Trophoblast cell (in vitro differentiated cells and primary cell): ENCODE data around the gene VPS25.

Experiments
- DNase-seq, 2 donors: peaks; one replicate each; pipeline ENCODE4 v3.0.0-alpha.2; 2016
- H2AFZ ChIP-seq: 2 replicates; pipeline ENCODE4 v1.6.1; 2013; ENCODE audit warnings: low read length, moderate library complexity, mild to moderate bottlenecking; ENCODE audit not compliant: insufficient read depth, poor library complexity
- H2AK5ac ChIP-seq: 2 replicates; pipeline ENCODE4 v1.6.1; 2013; ENCODE audit warnings: mild to moderate bottlenecking, low read length
- H2BK120ac ChIP-seq: 2 replicates; pipeline ENCODE4 v1.6.1; 2013; ENCODE audit warnings: low read length, mild to moderate bottlenecking, moderate library complexity; ENCODE audit not compliant: insufficient read depth, poor library complexity
- H2BK12ac ChIP-seq: 2 replicates; pipeline ENCODE4 v1.6.1; 2013; ENCODE audit warnings: mild to moderate bottlenecking, low read length, moderate library complexity
- H2BK5ac ChIP-seq: 2 replicates; pipeline ENCODE4 v1.6.1; 2013; ENCODE audit warnings: low read length, low read depth, moderate library complexity, mild to moderate bottlenecking; ENCODE audit not compliant: poor library complexity
- H3K14ac ChIP-seq: 2 replicates; pipeline ENCODE4 v1.6.1; 2013; ENCODE audit warnings: mild to moderate bottlenecking, low read length
- H3K18ac ChIP-seq: 2 replicates; pipeline ENCODE4 v1.6.1; 2013; ENCODE audit warnings: mild to moderate bottlenecking, low read length
- H3K23ac ChIP-seq: 2 replicates; pipeline ENCODE4 v1.6.1; 2013; ENCODE audit warnings: low read length
- H3K27ac ChIP-seq: 2 replicates; pipeline ENCODE4 v1.5.1; 2013; ENCODE audit warnings: low read depth, mild to moderate bottlenecking, inconsistent platforms, low read length, moderate library complexity
- H3K27me3 ChIP-seq: 2 replicates; pipeline ENCODE4 v1.6.1; 2013; ENCODE audit warnings: inconsistent platforms, mild to moderate bottlenecking, low read length, moderate library complexity; ENCODE audit not compliant: insufficient read depth
- H3K36me3 ChIP-seq, 2 experiments: 1 replicate in 1 of 2; 2 replicates in 1 of 2; pipeline ENCODE4 v1.6.1; 2013; ENCODE audit warnings: low read length in 2 of 2, mild to moderate bottlenecking in 2 of 2, moderate library complexity in 1 of 2; ENCODE audit not compliant: insufficient read depth in 2 of 2, control insufficient read depth in 1 of 2
- H3K4ac ChIP-seq: 2 replicates; pipeline ENCODE4 v1.6.1; 2013; ENCODE audit warnings: low read depth, mild to moderate bottlenecking, low read length, moderate library complexity
- H3K4me1 ChIP-seq, 2 experiments: 1 replicate in 1 of 2; 2 replicates in 1 of 2; pipeline ENCODE4 v1.6.1; 2013; ENCODE audit warnings: low read length in 2 of 2, mild to moderate bottlenecking in 2 of 2, moderate library complexity in 1 of 2; ENCODE audit not compliant: insufficient read depth in 2 of 2, control insufficient read depth in 1 of 2
- H3K4me2 ChIP-seq: 2 replicates; pipeline ENCODE4 v1.6.1; 2013; ENCODE audit warnings: inconsistent platforms, mild to moderate bottlenecking, low read length, moderate library complexity
- H3K4me3 ChIP-seq: 2 replicates; pipeline ENCODE4 v1.5.1; 2013; ENCODE audit warnings: mild to moderate bottlenecking, low read depth, low read length, inconsistent platforms
- H3K79me1 ChIP-seq: one replicate; pipeline ENCODE4 v1.6.1; 2013; ENCODE audit warnings: low read length
- H3K79me2 ChIP-seq: 2 replicates; pipeline ENCODE4 v1.6.1; 2013; ENCODE audit warnings: low read length, mild to moderate bottlenecking; ENCODE audit not compliant: control insufficient read depth, insufficient read depth, poor library complexity
- H3K9ac ChIP-seq: 2 replicates; pipeline ENCODE4 v1.6.1; 2013; ENCODE audit warnings: mild to moderate bottlenecking, low read length
- H3K9me3 ChIP-seq: 2 replicates; pipeline ENCODE4 v1.6.1; 2013; ENCODE audit warnings: low read depth, mild to moderate bottlenecking, control low read depth, inconsistent platforms, low read length; ENCODE audit not compliant: insufficient read depth
- H4K12ac ChIP-seq: 2 replicates; pipeline ENCODE4 v1.6.1; 2013; ENCODE audit warnings: low read depth, mild to moderate bottlenecking, low read length, moderate library complexity
- H4K8ac ChIP-seq: 2 replicates; pipeline ENCODE4 v1.6.1; 2013; ENCODE audit warnings: low read depth, mild to moderate bottlenecking, low read length, moderate library complexity
- H4K91ac ChIP-seq: one replicate; pipeline ENCODE4 v1.6.1; 2013; ENCODE audit warnings: low read depth, mild to moderate bottlenecking, low read length, moderate library complexity
- WGBS: extraction: QIAGEN DNeasy Blood & Tissue Kit; methylation state at CpG from one replicate; pipeline ENCODE4 v1.1.7; 2013; ENCODE audit warnings: missing lambda C conversion rate; ENCODE audit not compliant: insufficient read length, insufficient coverage; ENCODE audit errors: extremely low coverage; 5-methylcytosine and 5-hydroxymethylcytosine counted together

VPS25 gene

GRCh38 chr17:42798011-42798382 is 24.7 kb downstream of the VPS25 start:
- no peak overlapping the region for H2BK5ac ChIP-seq
- H4K8ac ChIP-seq, result peak overlapping the region; percentile 98
- peak overlapping the region; percentile 82 for H3K4ac ChIP-seq
- peak overlapping the region; percentile 44 for H2AK5ac ChIP-seq
- peak overlapping the region; percentile 71 for H4K91ac ChIP-seq
- peaks cover 4 to 9% of the 10 kb centered on the region in 2 experiments for H3K4me1 ChIP-seq
- H3K9me3 ChIP-seq, result no peaks in the 10 kb centered on the region
- no peak overlapping the region for H2AFZ ChIP-seq
- no peak overlapping the region for H3K14ac ChIP-seq
- H3K36me3 ChIP-seq, result peaks cover 9 to 10% of the 10 kb centered on the region in 2 experiments
- no peak overlapping the region for H4K12ac ChIP-seq
- no CpG with 5 or more reads among the region's 10 CpGs for WGBS
- H3K79me1 ChIP-seq, result peaks cover 2% of the 10 kb centered on the region
- peak overlapping the region; percentile 57 for H3K4me2 ChIP-seq
- no peak overlapping the region for H2BK12ac ChIP-seq
- H3K27ac ChIP-seq, result no peak overlapping the region
- peak overlapping the region; percentile 98 for H3K9ac ChIP-seq
- H3K18ac ChIP-seq, result no peak overlapping the region
- H2BK120ac ChIP-seq, result no peak overlapping the region
- peaks cover 3% of the 10 kb centered on the region for H3K79me2 ChIP-seq
- H3K4me3 ChIP-seq, result peak overlapping the region; percentile 97
- no peak for DNase-seq
- H3K23ac ChIP-seq, result no peak overlapping the region
- H3K27me3 ChIP-seq, result no peaks in the 10 kb centered on the region

GRCh38 chr17:42798383-42799380 is 25.4 kb downstream of the VPS25 start, which contains the start of the genes CNTD1 and COA3:
TSS of gene CNTD1 (plus strand) at chr17:42798861. CDS start at chr17:42799068, 207 bp downstream.
TSS of gene COA3 (minus strand) at chr17:42798704. CDS start at chr17:42798681, 23 bp downstream.
- H3K4ac ChIP-seq, result peak within 1 kb of the TSS; percentile 82
- no peaks in the 10 kb centered on the region for H3K9me3 ChIP-seq
- peak within 1 kb of the TSS; percentile 31 for H3K27ac ChIP-seq
- H3K79me1 ChIP-seq, result peaks cover 2% of the 10 kb centered on the region
- peak within 1 kb of the TSS; percentile 98 for H4K8ac ChIP-seq
- H3K23ac ChIP-seq, result no peak within 1 kb of the TSS
- peaks cover 4 to 9% of the 10 kb centered on the region in 2 experiments for H3K4me1 ChIP-seq
- H2BK5ac ChIP-seq, result peak within 1 kb of the TSS; percentile 29
- H4K91ac ChIP-seq, result peak within 1 kb of the TSS; percentile 71
- H3K4me3 ChIP-seq, result peak within 1 kb of the TSS; percentile 97
- no peak within 1 kb of the TSS for H2BK12ac ChIP-seq
- H3K9ac ChIP-seq, result peak within 1 kb of the TSS; percentile 98
- peak within 1 kb of the TSS; percentile 94 for H3K14ac ChIP-seq
- H2AK5ac ChIP-seq, result peak within 1 kb of the TSS; percentile 44
- peak within 1 kb of the TSS; percentile 83 for H3K18ac ChIP-seq
- H3K4me2 ChIP-seq, result peak within 1 kb of the TSS; percentile 57
- DNase-seq, result peak; percentile 78 to 90
- H3K27me3 ChIP-seq, result no peaks in the 10 kb centered on the region
- H2AFZ ChIP-seq, result peak within 1 kb of the TSS; percentile 96
- peaks cover 3% of the 10 kb centered on the region for H3K79me2 ChIP-seq
- H3K36me3 ChIP-seq, result peaks cover 9 to 10% of the 10 kb centered on the region in 2 experiments
- H4K12ac ChIP-seq, result peak within 1 kb of the TSS; percentile 97
- WGBS, result no CpG with 5 or more reads among the region's 66 CpGs
- H2BK120ac ChIP-seq, result peak within 1 kb of the TSS; percentile 74

GRCh38 chr17:42803074-42803883 is 30.0 kb downstream of the VPS25 start:
- Histone ChIP-seq H4K91ac (no peak overlapping the region), H3K4me1 (peaks cover 0 to 3% of the 10 kb centered on the region in 2 experiments), H3K9ac (no peak overlapping the region), H3K27me3 (no peaks in the 10 kb centered on the region), H2BK120ac (no peak overlapping the region), H3K9me3 (no peaks in the 10 kb centered on the region), H3K4me2 (no peak overlapping the region), H3K4me3 (no peak overlapping the region), H2BK5ac (no peak overlapping the region), H3K14ac (no peak overlapping the region), H3K4ac (no peak overlapping the region), H2AK5ac (no peak overlapping the region), H3K79me2 (peaks cover 2% of the 10 kb centered on the region), H3K18ac (no peak overlapping the region), H3K27ac (no peak overlapping the region), H4K12ac (no peak overlapping the region), H3K79me1 (peaks cover 2% of the 10 kb centered on the region), H2BK12ac (no peak overlapping the region), H3K23ac (no peak overlapping the region), H2AFZ (no peak overlapping the region), H4K8ac (no peak overlapping the region), H3K36me3 (no peaks in the 10 kb centered on the region)
- WGBS, result no CpG with 5 or more reads among the region's 2 CpGs
- no peak for DNase-seq

GRCh38 chr17:42804918-42805367 is 31.7 kb downstream of the VPS25 start:
- no peak overlapping the region for H3K4ac ChIP-seq
- peak in 1 of 2 donors; percentile 41 for DNase-seq

More at GRCh38 chr17:42804918-42805367, 31.7 kb downstream of the VPS25 start:
- Histone ChIP-seq H3K9me3 (no peaks in the 10 kb centered on the region), H2AFZ (no peak overlapping the region), H3K4me2 (no peak overlapping the region), H3K27ac (no peak overlapping the region), H3K18ac (no peak overlapping the region), H3K36me3 (peaks cover 2% of the 10 kb centered on the region in 2 experiments), H4K12ac (no peak overlapping the region), H3K79me1 (no peaks in the 10 kb centered on the region), H3K27me3 (no peaks in the 10 kb centered on the region), H2BK5ac (no peak overlapping the region), H2BK12ac (no peak overlapping the region), H2BK120ac (no peak overlapping the region), H3K4me1 (no peaks in the 10 kb centered on the region), H3K4me3 (no peak overlapping the region), H3K14ac (no peak overlapping the region), H2AK5ac (no peak overlapping the region), H3K23ac (no peak overlapping the region), H3K79me2 (no peaks in the 10 kb centered on the region), H4K8ac (no peak overlapping the region), H3K9ac (no peak overlapping the region), H4K91ac (no peak overlapping the region)
- WGBS, result no CpG with 5 or more reads among the region's 1 CpG
